GM19023 (cell line): ENCODE data around the gene CASP6.

Source experiments
- ATAC-seq: cut with Tn5 transposase; IDR thresholded peaks from one replicate; pipeline ENCODE4 v1.9.1; 2021; ENCODE audit warnings: mild to moderate bottlenecking, moderate library complexity; ENCODE audit not compliant: unreplicated experiment

Gene CASP6

GRCh38 chr4:109673303-109673702 lies 29.9 kb downstream of the CASP6 start:
- ATAC-seq: no peak

GRCh38 chr4:109672169-109672930 lies 30.9 kb downstream of the CASP6 start:
- no peak for ATAC-seq

GRCh38 chr4:109671350-109671749 lies 31.9 kb downstream of the CASP6 start:
- no peak for ATAC-seq

- no peak for ATAC-seq
Observed at GRCh38 chr4:109665783-109666485, 37.3 kb downstream of the CASP6 start.

GRCh38 chr4:109662771-109663170 lies 40.5 kb downstream of the CASP6 start:
- no peak for ATAC-seq

- ATAC-seq: no peak
Observed at GRCh38 chr4:109662116-109662515, 41.1 kb downstream of the CASP6 start.

GRCh38 chr4:109658871-109659410 lies 44.3 kb downstream of the CASP6 start:
- no peak for ATAC-seq

- ATAC-seq: no peak
Observed at GRCh38 chr4:109657854-109658418, 45.3 kb downstream of the CASP6 start.

GRCh38 chr4:109655396-109655795 lies 47.8 kb downstream of the CASP6 start:
- no peak for ATAC-seq

- peak; percentile 80 for ATAC-seq
Observed at GRCh38 chr4:109649872-109650271, 53.4 kb downstream of the CASP6 start.

- ATAC-seq: no peak
Observed at GRCh38 chr4:109648997-109649575, 54.2 kb downstream of the CASP6 start.

- peak; percentile 36 for ATAC-seq
Observed at GRCh38 chr4:109648266-109648996, 54.8 kb downstream of the CASP6 start.

GRCh38 chr4:109645874-109646710 lies 57.2 kb downstream of the CASP6 start:
- ATAC-seq: no peak

GRCh38 chr4:109640644-109641043 lies 62.6 kb downstream of the CASP6 start:
- ATAC-seq: no peak
